EH (cell line): ENCODE data around the gene ISCA2.
"Not testable (repeated sequence)": the region's sequence is repeated elsewhere in the genome, so short reads cannot be mapped to it uniquely, and the experiment has no call there.

Source experiments
- DNase-seq: peaks from one replicate; pipeline ENCODE4 v3.0.0-alpha.2; 2015; ENCODE audit warnings: low read depth

ISCA2 gene, protein sequence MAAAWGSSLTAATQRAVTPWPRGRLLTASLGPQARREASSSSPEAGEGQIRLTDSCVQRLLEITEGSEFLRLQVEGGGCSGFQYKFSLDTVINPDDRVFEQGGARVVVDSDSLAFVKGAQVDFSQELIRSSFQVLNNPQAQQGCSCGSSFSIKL

DNA sequence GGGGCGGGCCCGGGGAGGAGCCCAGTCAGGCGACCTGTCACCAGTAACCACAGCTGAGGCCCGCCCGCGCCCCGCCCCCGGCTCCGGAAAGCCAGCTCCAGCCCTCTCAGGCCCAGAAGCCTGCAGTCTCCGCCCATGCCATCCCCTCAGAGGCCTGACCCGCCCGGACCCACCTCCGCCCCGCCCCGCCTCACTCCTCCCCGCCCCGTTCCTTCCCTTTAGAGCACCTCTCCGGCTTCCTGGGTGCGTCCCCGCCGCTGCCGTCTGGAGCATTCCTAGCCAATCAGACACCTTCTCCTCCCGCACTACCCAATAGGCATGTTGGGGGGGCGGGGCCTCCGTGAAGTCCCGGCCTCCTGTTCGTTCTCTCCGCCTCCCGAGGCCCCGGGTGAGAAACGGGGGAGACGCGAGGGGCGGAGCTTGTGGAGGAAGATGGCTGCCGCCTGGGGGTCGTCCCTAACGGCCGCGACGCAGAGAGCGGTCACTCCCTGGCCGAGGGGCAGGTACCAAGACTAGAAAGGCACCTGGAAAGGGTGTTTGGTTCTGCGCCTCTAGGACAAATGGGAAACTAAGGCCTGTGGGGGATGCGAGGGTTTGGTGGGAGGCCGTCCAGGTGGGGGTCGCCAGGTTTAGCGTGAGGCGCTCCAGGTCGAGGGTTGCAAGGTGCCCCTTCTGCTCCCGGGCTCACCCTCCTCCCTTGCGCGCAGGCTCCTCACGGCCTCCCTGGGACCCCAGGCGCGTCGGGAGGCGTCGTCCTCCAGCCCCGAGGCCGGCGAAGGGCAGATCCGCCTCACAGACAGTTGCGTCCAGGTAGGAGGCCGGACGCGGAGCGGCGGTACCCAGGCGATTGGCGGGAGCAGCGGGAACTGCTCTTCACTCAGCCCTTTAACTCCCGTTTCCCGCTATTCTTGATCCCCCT, at the start of gene ISCA2:
Gene ISCA2 (plus strand): TSS at position 423 of the 919 bp plus-strand sequence. CDS start 10 bp downstream, at position 433.
- peak; percentile 100 for DNase-seq

DNA sequence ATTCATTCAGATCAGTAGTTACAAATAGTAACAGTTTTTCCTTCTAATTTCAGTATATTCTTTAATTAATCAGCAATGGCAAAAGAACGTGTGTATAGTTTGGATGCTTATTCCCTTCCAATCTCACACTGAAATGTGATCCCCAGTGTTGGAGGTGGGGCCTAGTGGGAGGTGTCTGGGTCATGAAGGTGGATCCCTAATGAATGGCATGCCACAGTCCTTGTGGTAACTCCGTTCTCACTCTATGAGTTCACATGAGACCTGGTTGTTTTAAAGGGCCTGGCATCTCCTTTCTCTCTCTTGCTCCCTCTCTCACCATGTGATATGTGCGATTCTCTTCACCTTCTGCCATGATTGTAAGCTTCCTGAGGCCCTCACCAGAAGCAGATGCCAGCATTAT, 48.7 kb upstream of the ISCA2 start:
- no peak for DNase-seq

GRCh38 chr14:74454397-74454796, 39.2 kb upstream of the ISCA2 start:
- not testable (repeated sequence) for DNase-seq

- no peak for DNase-seq
These were observed 36.6 kb upstream of the ISCA2 start for GRCh38 chr14:74456684-74457564.

DNA sequence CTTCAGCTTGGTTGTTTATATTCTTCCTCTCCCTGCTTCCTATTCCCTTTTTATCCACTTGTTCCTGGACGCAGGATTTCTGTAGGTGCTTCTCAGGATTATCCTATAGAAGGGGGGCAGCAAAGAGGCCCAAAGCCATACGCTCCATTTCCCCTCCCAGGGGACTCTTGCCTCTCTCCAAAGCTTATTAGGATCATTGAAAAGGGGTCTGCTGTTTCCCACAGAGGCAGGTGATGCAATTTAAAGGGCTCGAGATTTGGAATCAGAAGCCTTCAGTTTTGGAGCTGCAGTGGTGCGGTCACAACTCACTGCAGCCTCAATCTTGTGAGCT, 36.0 kb upstream of the ISCA2 start:
- no peak for DNase-seq

DNA sequence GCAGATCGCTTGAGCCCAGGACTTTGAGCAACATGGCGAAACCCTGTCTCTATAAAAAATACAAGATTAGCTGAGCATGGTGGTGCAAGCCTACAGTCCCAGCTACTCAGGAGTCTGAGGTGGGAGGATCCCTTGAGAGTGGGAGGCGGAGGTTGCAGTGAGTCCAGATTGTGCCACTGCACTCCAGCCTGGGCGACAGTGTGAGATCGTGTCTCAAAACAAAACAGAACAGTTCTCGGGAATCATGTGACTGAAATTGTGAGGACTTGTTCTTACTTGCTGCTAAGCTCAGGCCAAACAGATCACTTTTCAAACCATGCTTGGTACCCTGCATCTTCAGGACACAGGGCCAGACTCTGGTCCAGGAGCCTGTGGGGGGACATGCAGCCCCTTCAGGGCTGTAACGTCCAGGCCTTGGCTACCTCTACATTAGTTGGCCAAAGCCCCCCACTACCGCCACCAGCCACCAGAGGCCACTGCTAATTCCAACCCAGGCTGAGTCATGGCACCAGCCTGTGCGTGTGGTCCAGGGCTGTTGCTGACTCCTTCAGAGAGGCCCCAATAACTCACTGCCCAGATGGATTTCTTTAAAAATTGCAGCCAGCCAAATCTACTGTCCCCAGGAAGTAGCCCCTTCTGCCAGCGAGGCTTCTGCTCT, 34.1 kb upstream of the ISCA2 start:
- peak; percentile 74 for DNase-seq

- DNase-seq: no peak
These were observed 33.6 kb upstream of the ISCA2 start for GRCh38 chr14:74459976-74460375.

DNA sequence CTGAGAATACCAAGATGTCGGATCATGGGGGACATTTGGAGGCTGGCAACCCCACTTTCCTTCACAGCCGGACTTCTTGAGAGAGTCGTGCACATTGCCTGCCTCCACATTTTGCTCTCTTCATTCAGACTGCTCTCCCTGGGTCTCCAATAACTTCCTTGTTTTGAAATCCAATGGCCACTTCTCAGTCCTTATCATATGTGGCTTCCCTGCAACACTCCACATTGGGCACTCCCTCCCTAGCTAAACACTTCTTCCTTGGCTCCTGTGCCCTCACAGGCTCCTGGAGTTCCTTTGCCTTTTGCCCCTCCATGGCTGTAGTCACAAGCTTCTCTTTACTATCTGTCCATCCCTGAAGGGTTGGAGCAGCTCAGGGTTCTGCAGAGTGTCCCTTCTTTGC, 30.6 kb upstream of the ISCA2 start:
- DNase-seq: no peak

DNA sequence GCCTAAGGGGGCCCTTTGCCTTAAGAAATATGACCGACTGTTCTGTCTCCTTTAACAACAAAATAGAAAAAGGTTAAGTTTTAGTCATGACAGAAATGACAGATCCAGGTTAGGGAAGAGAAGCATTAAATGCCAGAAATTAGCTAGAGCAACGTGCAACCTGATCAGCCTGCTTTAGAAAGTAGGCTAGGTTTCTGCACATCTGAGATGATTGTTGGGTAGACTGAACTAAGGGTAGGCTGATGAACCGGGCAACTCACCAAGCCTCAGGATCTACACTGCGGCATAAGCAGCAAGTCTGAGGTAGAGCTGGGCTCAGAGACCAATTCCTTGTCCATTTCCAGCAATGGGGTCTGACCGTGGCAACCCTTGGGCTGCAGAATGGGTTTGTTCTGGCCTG, 29.9 kb upstream of the ISCA2 start:
- DNase-seq: no peak

DNA sequence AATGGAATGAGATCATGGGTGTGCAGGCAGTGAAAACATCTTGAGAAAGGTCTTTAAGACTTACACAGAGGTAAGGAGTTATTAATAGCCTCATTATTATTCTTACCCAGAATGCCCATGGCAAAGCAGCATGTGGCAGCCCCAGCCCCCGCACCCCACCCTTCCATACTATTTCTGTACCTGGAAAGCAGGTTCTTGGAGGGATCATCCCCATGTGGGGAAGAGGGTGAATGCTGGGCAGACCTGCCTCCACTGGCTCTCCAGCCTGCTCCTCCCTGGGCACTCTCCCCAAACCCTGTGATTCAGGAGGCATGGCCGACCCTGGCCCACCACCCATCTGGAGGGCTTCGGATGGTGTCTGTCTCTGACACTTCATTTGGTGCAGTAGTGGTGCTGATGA, 28.8 kb upstream of the ISCA2 start:
- DNase-seq: no peak

DNA sequence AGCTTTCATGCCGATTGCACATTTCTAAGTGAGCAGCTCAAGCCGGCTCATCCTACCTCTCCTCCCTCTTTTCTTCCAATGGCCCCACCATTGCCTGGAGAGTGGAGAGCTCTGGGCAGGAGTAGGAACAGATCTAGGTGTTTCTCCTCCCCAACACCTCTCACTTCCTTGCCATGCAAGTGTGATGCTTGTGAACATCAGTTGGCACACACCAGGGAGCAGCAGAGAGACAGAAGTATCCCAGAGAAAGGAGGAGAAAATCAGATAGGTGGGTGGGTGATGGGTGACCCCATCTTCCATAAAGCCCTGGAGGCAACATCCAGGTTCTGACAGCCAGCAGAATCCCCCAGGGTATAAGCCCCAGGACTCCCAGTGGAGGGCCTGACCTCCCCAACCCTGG, 28.2 kb upstream of the ISCA2 start:
- DNase-seq: no peak

DNA sequence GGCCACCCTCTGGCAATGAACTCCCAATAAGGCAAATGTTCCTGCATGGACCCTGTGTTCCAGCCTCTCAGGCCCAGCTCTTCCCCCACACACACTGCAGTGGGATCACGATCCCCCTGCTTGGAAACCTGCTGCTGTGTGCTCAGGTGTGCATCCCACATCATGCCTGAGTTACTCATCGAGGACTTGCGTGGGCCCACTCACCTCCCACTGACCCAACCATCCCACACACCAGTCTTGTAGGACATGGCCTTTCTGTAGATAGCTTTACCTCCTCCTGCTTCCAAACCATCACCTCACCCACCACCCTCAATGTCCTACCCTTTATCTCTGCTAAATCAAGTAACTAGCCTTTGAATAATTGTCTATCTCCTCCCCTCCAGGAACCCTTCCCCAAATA, 25.1 kb upstream of the ISCA2 start:
- no peak for DNase-seq

GRCh38 chr14:74469548-74470518, 23.7 kb upstream of the ISCA2 start:
- DNase-seq: peak; percentile 7

DNA sequence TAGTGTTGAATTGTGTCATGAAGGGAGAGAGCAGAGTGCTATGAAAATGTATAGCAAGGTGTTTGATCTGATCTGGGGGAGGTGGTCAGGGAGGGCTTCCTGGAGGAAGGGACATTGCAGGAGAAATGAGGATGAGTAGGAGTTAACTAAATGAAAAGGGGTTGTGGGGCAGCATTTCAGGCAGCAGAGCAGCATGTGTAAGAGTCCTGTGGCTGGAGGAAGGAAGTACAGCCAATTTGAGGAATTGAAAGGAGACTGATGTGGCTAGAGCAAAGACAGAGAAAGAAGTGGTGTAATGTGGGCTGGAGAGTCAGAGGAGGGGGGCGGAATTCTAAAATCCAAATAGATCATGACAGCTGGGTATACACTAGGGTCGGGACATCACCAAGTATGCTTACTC, 21.0 kb upstream of the ISCA2 start:
- no peak for DNase-seq

GRCh38 chr14:74474376-74474775, 19.2 kb upstream of the ISCA2 start:
- DNase-seq: no peak

DNA sequence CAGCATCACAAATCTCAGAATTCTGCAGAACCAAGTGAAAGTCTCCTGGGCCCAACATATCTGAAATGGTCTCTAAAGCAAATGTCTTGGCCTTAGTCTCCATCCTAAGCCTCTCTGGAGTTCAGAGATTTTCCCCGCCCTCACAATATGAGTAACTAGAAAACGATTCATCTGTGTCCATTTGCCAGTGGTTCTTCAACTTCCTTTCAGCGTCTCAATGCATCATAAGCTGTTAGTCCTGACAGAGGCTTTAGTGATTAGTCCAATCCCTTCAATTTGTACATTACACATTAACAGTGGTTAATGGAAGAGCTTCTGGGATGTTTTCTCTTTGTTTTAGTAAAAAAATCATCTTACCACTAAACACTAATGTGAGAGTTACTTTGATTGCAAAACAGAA, 17.9 kb upstream of the ISCA2 start:
- DNase-seq: peak; percentile 82

GRCh38 chr14:74476107-74476506, 17.5 kb upstream of the ISCA2 start:
- no peak for DNase-seq

GRCh38 chr14:74476607-74477006, 17.0 kb upstream of the ISCA2 start:
- no peak for DNase-seq

- peak; percentile 55 for DNase-seq
These were observed 14.4 kb upstream of the ISCA2 start for GRCh38 chr14:74478996-74479635.

- DNase-seq: no peak
These were observed 13.5 kb upstream of the ISCA2 start for GRCh38 chr14:74480046-74480445.

GRCh38 chr14:74482571-74482970, 11.0 kb upstream of the ISCA2 start:
- no peak for DNase-seq
